GM12878 (cell line): Measurements from ENCODE around the gene SLC17A7. TPM values are rescaled to one million over a fixed set of nuclear protein-coding genes. Genes with fewer than 3 reads are reported as not detected.

Experiments
- ATF2 ChIP-seq: IDR thresholded peaks from 2 replicates; pipeline ENCODE4 v1.6.1; 2012; ENCODE audit warnings: low read length, inconsistent platforms
- ATF3 ChIP-seq: IDR thresholded peaks from 2 replicates; pipeline ENCODE4 v1.6.1; 2011; ENCODE audit warnings: low read depth, mild to moderate bottlenecking, low read length, moderate library complexity, borderline replicate concordance; ENCODE audit errors: extremely low read depth
- ATF7 ChIP-seq: fragments of 450-650 bp; IDR thresholded peaks from 2 replicates; pipeline ENCODE4 v1.6.1; 2016; ENCODE audit warnings: low read depth, mild to moderate bottlenecking
- CTCF ChIP-seq, 3 experiments: IDR thresholded peaks in 2 of 3; conservative IDR thresholded peaks in 1 of 3; 2 replicates each; pipeline ENCODE4 v1.5.1; 2011; ENCODE audit warnings: low read depth in 3 of 3, low read length in 3 of 3, mild to moderate bottlenecking in 3 of 3, control low read depth in 2 of 3, moderate library complexity in 2 of 3, inconsistent platforms in 1 of 3, mixed read lengths in 1 of 3; ENCODE audit not compliant: control insufficient read depth in 2 of 3, insufficient read depth in 1 of 3; ENCODE audit errors: extremely low read depth in 1 of 3
- GABPA ChIP-seq: IDR thresholded peaks from 2 replicates; pipeline ENCODE4 v1.6.1; 2014; ENCODE audit warnings: antibody characterized with exemption, low read depth, mild to moderate bottlenecking, inconsistent platforms
- IRF3 ChIP-seq: fragments of 450-650 bp; IDR thresholded peaks from 2 replicates; pipeline ENCODE4 v1.6.1; 2014; ENCODE audit warnings: mild to moderate bottlenecking
- MYC ChIP-seq: IDR thresholded peaks from 2 replicates; pipeline ENCODE4 v1.6.1; 2011; ENCODE audit warnings: mild to moderate bottlenecking, low read length, moderate library complexity, inconsistent platforms; ENCODE audit not compliant: insufficient read depth, insufficient replicate concordance, insufficient read length, severe bottlenecking
- NFIC ChIP-seq: IDR thresholded peaks from 2 replicates; pipeline ENCODE4 v1.6.1; 2012; ENCODE audit warnings: low read depth, mild to moderate bottlenecking, inconsistent platforms, low read length, moderate library complexity
- PKNOX1 ChIP-seq: fragments of 450-650 bp; IDR thresholded peaks from 2 replicates; pipeline ENCODE4 v1.6.1; 2016; ENCODE audit warnings: mild to moderate bottlenecking
- PRDM15 ChIP-seq: fragments of 450-650 bp; formaldehyde crosslinking; IDR thresholded peaks from 2 replicates; pipeline ENCODE4 v1.4.0; 2020; ENCODE audit warnings: mild to moderate bottlenecking, moderate library complexity
- RAD51 ChIP-seq: fragments of 450-650 bp; IDR thresholded peaks from 2 replicates; pipeline ENCODE4 v1.6.1; 2016; ENCODE audit warnings: moderate library complexity, mild to moderate bottlenecking, inconsistent platforms
- SMAD5 ChIP-seq: IDR thresholded peaks from 2 replicates; pipeline ENCODE4 v1.6.1; 2016; ENCODE audit warnings: antibody characterized with exemption, low read depth
- TCF12 ChIP-seq: IDR thresholded peaks from 2 replicates; pipeline ENCODE4 v1.6.1; 2011; ENCODE audit warnings: low read depth, mild to moderate bottlenecking, low read length
- WRNIP1 ChIP-seq: IDR thresholded peaks from 2 replicates; pipeline ENCODE4 v1.6.1; 2011; ENCODE audit warnings: low read depth, low read length, improper control_type of control experiment, borderline replicate concordance
- ZBTB33 ChIP-seq: fragments of 450-650 bp; IDR thresholded peaks from 2 replicates; pipeline ENCODE4 v1.6.1; 2017; ENCODE audit warnings: mild to moderate bottlenecking
- ZNF207 ChIP-seq: fragments of 450-650 bp; IDR thresholded peaks from 2 replicates; pipeline ENCODE4 v1.6.1; 2014; ENCODE audit warnings: antibody characterized with exemption, mild to moderate bottlenecking, borderline replicate concordance
- polyA plus RNA-seq, 11 experiments: library from polyadenylated mRNA; depleted of rRNA in 4 of 11; unstranded in 6 of 11; stranded (reverse) in 5 of 11; fragments of >200 nt; fragmentation: Nextera tagmentation in 4 of 11; fragmentation: Illumina TruSeq in 1 of 11; extraction: Ambion mirVana in 4 of 11; extraction: Trizol in 1 of 11; gene quantifications; 1 replicate in 1 of 11; 2 replicates in 10 of 11; pipeline versions ENCODE4 v1.2.1 to v1.2.3, GENCODE V29; 2011 to 2016; ENCODE audit warnings: inconsistent platforms in 2 of 11, missing spikeins in 2 of 11, low read depth in 1 of 11
- total RNA-seq, 4 experiments: library from RNA; depleted of rRNA in 3 of 4; stranded (reverse); fragments of >200 nt in 3 of 4; fragmentation: Illumina TruSeq in 1 of 4; extraction: Trizol in 1 of 4; gene quantifications; 2 replicates each; pipeline versions ENCODE4 v1.2.1 to v1.2.3, GENCODE V29; 2013 to 2021

SLC17A7 gene
- total and polyA plus RNA-seq, 10 of the 15 experiments (the other 5 are each of a cell fraction or from before 2014, with no cell fraction given) = 0.03 to 0.24 (median 0.06) TPM; not detected in 6

- peak; percentile 15; the same call in 1 of the 2 replicates for TF ChIP-seq IRF3
- peak; percentile 96 for TF ChIP-seq SMAD5
- TF ChIP-seq ATF7 = no peak
- TF ChIP-seq ZNF207 = 0 out of 2 replicates have a peak, but pooled peaks have one; percentile 61
- TF ChIP-seq RAD51 = peak; percentile 86
- TF ChIP-seq TCF12 = peak; percentile 35; the same call in 1 of the 2 replicates
- no peak for TF ChIP-seq ZBTB33
- TF ChIP-seq ATF2 = no peak
- no peak for TF ChIP-seq WRNIP1
- no peak for TF ChIP-seq CTCF (IDR thresholded peaks at IDR 0.05 in 2 of 3, conservative IDR thresholded peaks at IDR 0.05 in 1 of 3; ENCODE audit: control insufficient read depth in 2 of 3, extremely low read depth in 1 of 3, insufficient read depth in 1 of 3, low read depth in 3 of 3, low read length in 3 of 3)
- TF ChIP-seq NFIC = no peak
- no peak for TF ChIP-seq PRDM15 (CRISPR knock-in tag)
- peak; percentile 76 for TF ChIP-seq PKNOX1
- TF ChIP-seq ATF3 = peak; percentile 47; the same call in 1 of the 2 replicates
- peak; percentile 63 for TF ChIP-seq GABPA
- TF ChIP-seq MYC = no peak
Measured at GRCh38 chr19:49453013-49453756, 11.9 kb upstream of the SLC17A7 start, which contains the start of gene ALDH16A1 (continued).
